Neural progenitor cell (in vitro differentiated cells): ENCODE measurements around the gene CDC42SE1. TPM values are rescaled to one million over a fixed set of nuclear protein-coding genes. Genes with fewer than 3 reads are reported as not detected.
A peak's percentile ranks its signal among the peaks of the same experiment; 100 is the strongest.

Experiments used
- DNase-seq: peaks from one replicate; pipeline ENCODE4 v3.0.0-alpha.2; 2016; ENCODE audit warnings: low spot score
- H2AFZ ChIP-seq: fragments of 200-600 bp; sonication (generic); replicated peaks from 2 replicates; pipeline ENCODE4 v1.6.1; 2016; ENCODE audit warnings: antibody characterized with exemption
- H3F3A ChIP-seq: fragments of 200-600 bp; sonication (generic); 2 replicates; pipeline ENCODE4 v1.6.1; 2016; ENCODE audit warnings: antibody characterized with exemption, low read depth
- H3K27ac ChIP-seq: fragments of 200-600 bp; sonication (generic); 2 replicates; pipeline ENCODE4 v1.5.1; 2016; ENCODE audit warnings: mild to moderate bottlenecking
- H3K27me3 ChIP-seq: fragments of 200-600 bp; sonication (generic); 2 replicates; pipeline ENCODE4 v1.6.1; 2016; ENCODE audit warnings: mild to moderate bottlenecking, moderate library complexity
- H3K36me3 ChIP-seq: fragments of 200-600 bp; sonication (generic); 2 replicates; pipeline ENCODE4 v1.5.1; 2016
- H3K4me1 ChIP-seq: fragments of 200-600 bp; sonication (generic); 2 replicates; pipeline ENCODE4 v1.6.1; 2016; ENCODE audit warnings: mixed run types
- H3K4me2 ChIP-seq: fragments of 200-600 bp; sonication (generic); 2 replicates; pipeline ENCODE4 v1.6.1; 2016
- H3K4me3 ChIP-seq: fragments of 200-600 bp; sonication (generic); 2 replicates; pipeline ENCODE4 v1.5.1; 2016
- H3K79me2 ChIP-seq: fragments of 200-600 bp; sonication (generic); 2 replicates; pipeline ENCODE4 v1.6.1; 2016; ENCODE audit warnings: low read depth
- H3K9ac ChIP-seq: fragments of 200-600 bp; sonication (generic); 2 replicates; pipeline ENCODE4 v1.6.1; 2016
- H3K9me3 ChIP-seq: fragments of 200-600 bp; sonication (generic); 2 replicates; pipeline ENCODE4 v1.5.1; 2016; ENCODE audit warnings: low read depth
- H4K20me1 ChIP-seq: fragments of 200-600 bp; sonication (generic); 2 replicates; pipeline ENCODE4 v1.6.1; 2016; ENCODE audit warnings: low read depth
- H3K27ac Mint-ChIP-seq: 3 replicates; pipeline ENCODE4 v1.8.0; 2021; ENCODE audit warnings: mixed read lengths
- H3K27me3 Mint-ChIP-seq: 2 replicates; pipeline ENCODE4 v1.8.0; 2022; ENCODE audit warnings: low read depth, mild to moderate bottlenecking, inconsistent platforms, moderate library complexity, mixed read lengths; ENCODE audit not compliant: insufficient read depth
- H3K36me3 Mint-ChIP-seq: 3 replicates; pipeline ENCODE4 v1.8.0; 2021; ENCODE audit warnings: mixed read lengths
- H3K4me1 Mint-ChIP-seq: 3 replicates; pipeline ENCODE4 v1.8.0; 2021; ENCODE audit warnings: mixed read lengths
- H3K4me3 Mint-ChIP-seq: 3 replicates; pipeline ENCODE4 v1.8.0; 2021; ENCODE audit warnings: mild to moderate bottlenecking, moderate library complexity, mixed read lengths
- H3K9me3 Mint-ChIP-seq: 3 replicates; pipeline ENCODE4 v1.8.0; 2020; ENCODE audit warnings: mixed read lengths
- CTCF ChIP-seq: fragments of 200-600 bp; sonication (generic); IDR thresholded peaks from 2 replicates; pipeline ENCODE4 v1.5.1; 2017; ENCODE audit warnings: antibody characterized with exemption, mild to moderate bottlenecking
- EZH2 ChIP-seq: fragments of 200-600 bp; sonication (generic); IDR thresholded peaks from 2 replicates; pipeline ENCODE4 v1.6.1; 2017; ENCODE audit warnings: antibody characterized with exemption, mild to moderate bottlenecking, moderate library complexity
- EZH2phosphoT487 ChIP-seq: fragments of 200-600 bp; sonication (generic); IDR thresholded peaks from 2 replicates; pipeline ENCODE4 v1.6.1; 2017; ENCODE audit warnings: antibody characterized with exemption
- total RNA-seq: library from RNA; depleted of rRNA; stranded (reverse); fragments of >200 nt; gene quantifications from 2 replicates; pipeline ENCODE4 v1.2.3, GENCODE V29; 2015; ENCODE audit warnings: low replicate concordance

Gene CDC42SE1
- total RNA-seq, 1 donor from 2014 or later, result 50.7 TPM

DNA sequence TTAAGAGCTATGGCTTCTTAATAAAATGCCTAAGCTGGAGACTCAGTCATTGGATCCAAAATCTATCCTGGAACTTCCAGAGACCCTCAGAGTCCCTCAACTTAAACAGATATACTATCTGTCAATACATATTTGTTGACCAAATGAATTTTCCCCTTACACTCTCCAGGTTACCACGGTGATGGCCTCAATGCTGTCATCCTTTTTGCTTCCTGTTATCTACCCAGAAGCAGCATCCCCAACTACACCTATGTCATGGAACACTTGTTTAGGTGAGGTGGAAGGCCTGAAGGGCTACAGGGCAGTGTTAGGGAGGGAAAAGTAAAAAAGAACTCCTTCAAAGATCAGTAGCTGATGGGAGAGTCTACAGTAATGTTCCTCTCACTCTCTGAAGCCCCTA lies 16.3 kb downstream of the CDC42SE1 start:
- no peaks in the 10 kb centered on the region for H4K20me1 ChIP-seq
- no peaks in the 10 kb centered on the region for H3K79me2 ChIP-seq
- peaks cover 6% of the 10 kb centered on the region for H3K4me1 ChIP-seq
- TF ChIP-seq EZH2 (no peak), EZH2phosphoT487 (no peak), CTCF (no peak)
- H2AFZ ChIP-seq, result no peak overlapping the region
- no peaks in the 10 kb centered on the region for H3K9me3 Mint-ChIP-seq
- H3K4me2 ChIP-seq, result no peak overlapping the region
- H3K27ac Mint-ChIP-seq, result no peak overlapping the region
- H3K27ac ChIP-seq, result no peak overlapping the region
- no peak overlapping the region for H3K4me3 ChIP-seq
- H3F3A ChIP-seq, result peaks cover 17% of the 10 kb centered on the region
- H3K4me1 Mint-ChIP-seq, result peaks cover 12% of the 10 kb centered on the region
- peaks cover 2% of the 10 kb centered on the region for H3K36me3 Mint-ChIP-seq
- no peaks in the 10 kb centered on the region for H3K9me3 ChIP-seq
- DNase-seq, result no peak
- H3K36me3 ChIP-seq, result no peaks in the 10 kb centered on the region
- no peak overlapping the region for H3K9ac ChIP-seq
- H3K4me3 Mint-ChIP-seq, result no peak overlapping the region
- H3K27me3 ChIP-seq, result no peaks in the 10 kb centered on the region
- H3K27me3 Mint-ChIP-seq, result peaks cover 5% of the 10 kb centered on the region

- Histone ChIP-seq H3K27ac (no peak overlapping the region), H3K4me1 (no peaks in the 10 kb centered on the region), H3F3A (no peaks in the 10 kb centered on the region), H3K27me3 (no peaks in the 10 kb centered on the region), H3K36me3 (no peaks in the 10 kb centered on the region), H3K79me2 (no peaks in the 10 kb centered on the region), H3K9me3 (no peaks in the 10 kb centered on the region), H3K4me2 (no peak overlapping the region), H4K20me1 (no peaks in the 10 kb centered on the region), H2AFZ (no peak overlapping the region), H3K9ac (no peak overlapping the region), H3K4me3 (no peak overlapping the region)
- Mint-ChIP-seq H3K4me3 (no peak overlapping the region), H3K4me1 (no peaks in the 10 kb centered on the region), H3K9me3 (no peaks in the 10 kb centered on the region), H3K27ac (no peak overlapping the region), H3K27me3 (no peaks in the 10 kb centered on the region), H3K36me3 (peaks cover 2% of the 10 kb centered on the region)
- TF ChIP-seq EZH2 (no peak), EZH2phosphoT487 (no peak), CTCF (no peak)
- DNase-seq, result no peak
These were observed 19.9 kb downstream of the CDC42SE1 start for GRCh38 chr1:151039521-151039920.

DNA sequence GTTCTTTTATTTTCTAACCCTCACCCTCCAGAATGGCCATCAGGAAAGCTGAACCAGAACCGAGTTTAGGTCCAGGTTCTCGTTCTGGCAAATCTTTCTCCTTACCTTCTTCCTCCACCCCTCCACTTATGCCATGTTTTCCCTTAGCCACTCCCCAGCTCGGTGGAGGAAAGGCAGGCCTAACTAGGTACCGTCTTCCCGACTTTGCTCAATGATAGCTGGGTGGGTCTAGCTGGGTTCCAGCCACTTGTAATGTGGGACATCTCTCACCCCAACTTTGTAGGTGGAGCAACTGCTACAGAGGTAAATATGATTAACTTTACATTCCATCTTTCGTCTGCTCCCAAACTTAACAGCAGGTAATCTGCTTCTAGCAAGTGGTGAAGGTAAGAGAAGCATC lies 22.4 kb downstream of the CDC42SE1 start:
- no peak for TF ChIP-seq CTCF
- TF ChIP-seq EZH2, result no peak
- no peak for TF ChIP-seq EZH2phosphoT487
- Histone ChIP-seq H3K4me3 (no peak overlapping the region), H3K27me3 (no peaks in the 10 kb centered on the region), H3K36me3 (no peaks in the 10 kb centered on the region), H3K9me3 (no peaks in the 10 kb centered on the region), H3K4me1 (no peaks in the 10 kb centered on the region), H3F3A (no peaks in the 10 kb centered on the region), H2AFZ (no peak overlapping the region), H3K9ac (no peak overlapping the region), H3K79me2 (no peaks in the 10 kb centered on the region), H3K4me2 (no peak overlapping the region), H3K27ac (no peak overlapping the region), H4K20me1 (no peaks in the 10 kb centered on the region)
- DNase-seq, result no peak
- Mint-ChIP-seq H3K9me3 (no peaks in the 10 kb centered on the region), H3K27me3 (peaks cover 2% of the 10 kb centered on the region), H3K4me3 (peak overlapping the region; percentile 4), H3K4me1 (no peaks in the 10 kb centered on the region), H3K27ac (peak overlapping the region; percentile 34), H3K36me3 (peaks cover 10% of the 10 kb centered on the region)
